Left hindlimb (tissue), 1 donor: Measurements from ENCODE around the gene SMG6.
"Not testable (repeated sequence)": the region's sequence is repeated elsewhere in the genome, so short reads cannot be mapped to it uniquely, and the experiment has no call there.

ENCODE experiments used
- DNase-seq: peaks from one replicate; pipeline ENCODE4 v3.0.0-alpha.2; 2018

SMG6 gene

GRCh38 chr17:2022647-2023240, 280.8 kb downstream of the SMG6 start:
- no peak for DNase-seq

DNA sequence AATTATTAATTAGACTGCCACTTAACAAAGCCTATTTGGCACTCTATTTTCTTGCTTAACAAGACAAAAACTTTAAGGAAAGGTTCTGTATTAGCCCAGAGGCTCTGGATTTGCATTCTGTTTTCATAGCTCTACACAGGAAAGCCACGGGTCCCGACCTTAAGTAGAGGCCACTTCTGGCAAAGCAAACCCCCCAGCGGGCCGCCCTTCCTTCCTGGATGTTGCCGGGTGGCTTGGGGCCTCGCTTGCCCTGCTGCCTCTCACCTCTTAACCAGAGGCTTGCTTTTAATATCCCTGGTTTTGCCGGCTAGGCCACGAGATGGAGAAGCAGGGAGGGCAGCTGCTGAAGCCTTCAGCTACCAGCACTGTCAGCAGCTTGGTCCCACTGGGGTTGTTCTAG, 282.9 kb downstream of the SMG6 start:
- no peak for DNase-seq

DNA sequence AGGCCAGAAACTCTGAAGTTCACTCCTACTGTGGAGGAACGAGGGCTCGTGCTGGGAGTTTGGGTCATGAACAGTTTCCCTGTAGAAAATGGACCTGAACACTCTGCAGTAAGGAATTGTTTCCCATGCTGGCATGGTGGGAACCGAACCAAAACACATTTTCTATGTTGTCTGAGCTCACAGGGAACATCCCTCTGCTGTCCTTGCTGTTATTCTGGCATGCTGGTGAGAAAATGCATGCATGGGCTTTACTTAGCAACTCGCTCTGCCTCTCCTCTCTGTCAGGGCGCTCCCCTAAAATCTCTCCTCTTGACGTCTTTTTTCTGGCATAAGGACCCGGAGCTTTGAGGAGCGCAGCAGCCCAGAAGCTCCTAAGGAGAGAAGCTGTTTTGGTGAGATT, 283.9 kb downstream of the SMG6 start:
- no peak for DNase-seq

DNA sequence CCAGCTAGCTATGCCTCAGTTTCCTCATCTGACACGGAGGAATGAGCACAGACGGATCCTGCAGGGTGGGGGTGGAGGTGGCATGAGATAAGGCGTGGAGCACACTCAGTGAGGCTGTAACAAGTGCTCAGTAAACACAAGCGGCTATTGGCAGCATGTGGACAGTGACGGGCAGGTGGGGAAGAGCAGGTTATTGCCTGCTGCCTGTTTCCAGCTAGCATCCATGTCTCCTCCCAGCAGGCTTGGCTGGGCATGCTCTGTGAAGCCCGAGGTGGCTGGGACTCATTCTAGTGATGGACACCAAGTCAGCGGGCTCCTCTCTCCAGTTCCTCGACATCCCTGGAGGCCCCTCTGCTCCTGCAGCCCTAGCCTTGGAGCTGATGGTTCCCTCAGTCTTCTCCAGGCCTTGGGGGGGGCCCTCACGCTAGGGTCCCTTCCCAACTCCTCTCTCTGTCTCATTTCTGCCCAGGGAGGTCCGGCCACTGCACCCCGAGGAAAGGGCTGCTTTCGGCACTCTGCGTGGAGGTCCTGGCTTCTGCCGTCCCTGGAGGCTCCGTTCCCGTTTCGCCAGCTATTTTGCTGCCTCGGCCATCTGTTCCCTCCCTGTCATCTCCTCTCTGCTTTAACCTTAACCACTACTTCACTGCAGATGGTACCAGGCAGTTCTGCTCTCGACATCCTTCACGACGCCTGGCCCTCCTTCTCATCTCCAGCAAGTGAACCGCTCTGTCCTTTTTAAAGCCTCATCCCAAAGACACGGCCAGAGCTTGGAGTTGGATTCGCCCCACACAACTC, 284.7 kb downstream of the SMG6 start:
- DNase-seq = no peak

- no peak for DNase-seq
Measured at GRCh38 chr17:2017274-2017941, 286.2 kb downstream of the SMG6 start.

GRCh38 chr17:2016494-2016893, 287.1 kb downstream of the SMG6 start:
- DNase-seq = no peak

DNA sequence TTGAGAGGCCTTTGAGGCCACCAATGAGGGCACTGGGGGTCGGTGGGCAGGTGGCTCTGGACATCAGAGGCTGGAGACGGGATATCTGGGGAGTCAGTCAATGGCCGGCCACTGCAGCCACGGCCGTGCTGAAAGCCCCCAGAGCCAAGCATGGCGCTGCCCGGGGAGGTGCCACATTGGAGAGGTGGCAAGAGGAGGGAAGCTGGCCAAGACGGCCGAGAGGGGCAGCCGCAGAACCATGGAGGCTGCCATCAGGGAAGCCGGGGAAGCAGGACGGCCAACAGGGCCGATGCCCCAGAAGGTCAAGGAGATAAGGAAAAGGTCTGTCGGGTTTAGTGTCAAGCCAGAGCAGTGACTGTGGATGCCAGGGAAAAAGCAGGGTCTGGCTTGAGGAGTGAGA, 288.3 kb downstream of the SMG6 start:
- no peak for DNase-seq

GRCh38 chr17:2013994-2014317, 289.6 kb downstream of the SMG6 start:
- peak; percentile 20 for DNase-seq

DNA sequence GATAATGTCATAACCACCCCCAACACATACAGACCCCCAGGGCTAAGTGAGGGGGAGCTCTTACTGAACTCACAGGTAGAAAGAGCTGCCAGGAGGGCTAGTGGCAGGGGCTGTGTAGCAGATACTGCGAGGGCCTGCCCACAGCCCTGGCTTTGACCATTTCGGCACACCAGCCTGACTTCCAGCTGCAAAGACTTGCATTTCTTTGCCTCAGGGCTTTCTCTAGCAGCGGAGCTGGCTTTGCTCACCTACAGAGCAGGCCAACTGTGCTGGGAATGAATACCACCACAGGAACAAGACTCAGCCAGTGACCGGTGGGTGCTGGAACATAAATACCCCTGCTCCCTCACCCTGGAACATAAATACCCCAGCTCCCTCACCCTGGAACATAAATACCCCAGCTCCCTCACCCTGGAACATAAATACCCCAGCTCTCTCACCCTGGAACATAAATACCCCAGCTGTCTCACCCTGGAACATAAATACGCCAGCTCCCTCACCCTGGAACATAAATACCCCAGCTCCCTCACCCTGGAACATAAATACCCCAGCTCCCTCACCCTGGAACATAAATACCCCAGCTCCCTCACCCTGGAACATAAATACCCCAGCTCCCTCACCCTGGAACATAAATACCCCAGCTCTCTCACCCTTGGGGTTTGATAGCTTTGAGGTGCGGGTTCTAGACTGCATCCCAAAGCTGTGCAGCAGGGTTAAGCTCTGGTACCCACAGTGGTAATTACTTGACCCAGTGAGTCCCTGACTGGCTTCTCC, 290.2 kb downstream of the SMG6 start:
- not testable (repeated sequence) for DNase-seq

- DNase-seq = no peak
Measured at GRCh38 chr17:2012499-2012898, 291.1 kb downstream of the SMG6 start.

DNA sequence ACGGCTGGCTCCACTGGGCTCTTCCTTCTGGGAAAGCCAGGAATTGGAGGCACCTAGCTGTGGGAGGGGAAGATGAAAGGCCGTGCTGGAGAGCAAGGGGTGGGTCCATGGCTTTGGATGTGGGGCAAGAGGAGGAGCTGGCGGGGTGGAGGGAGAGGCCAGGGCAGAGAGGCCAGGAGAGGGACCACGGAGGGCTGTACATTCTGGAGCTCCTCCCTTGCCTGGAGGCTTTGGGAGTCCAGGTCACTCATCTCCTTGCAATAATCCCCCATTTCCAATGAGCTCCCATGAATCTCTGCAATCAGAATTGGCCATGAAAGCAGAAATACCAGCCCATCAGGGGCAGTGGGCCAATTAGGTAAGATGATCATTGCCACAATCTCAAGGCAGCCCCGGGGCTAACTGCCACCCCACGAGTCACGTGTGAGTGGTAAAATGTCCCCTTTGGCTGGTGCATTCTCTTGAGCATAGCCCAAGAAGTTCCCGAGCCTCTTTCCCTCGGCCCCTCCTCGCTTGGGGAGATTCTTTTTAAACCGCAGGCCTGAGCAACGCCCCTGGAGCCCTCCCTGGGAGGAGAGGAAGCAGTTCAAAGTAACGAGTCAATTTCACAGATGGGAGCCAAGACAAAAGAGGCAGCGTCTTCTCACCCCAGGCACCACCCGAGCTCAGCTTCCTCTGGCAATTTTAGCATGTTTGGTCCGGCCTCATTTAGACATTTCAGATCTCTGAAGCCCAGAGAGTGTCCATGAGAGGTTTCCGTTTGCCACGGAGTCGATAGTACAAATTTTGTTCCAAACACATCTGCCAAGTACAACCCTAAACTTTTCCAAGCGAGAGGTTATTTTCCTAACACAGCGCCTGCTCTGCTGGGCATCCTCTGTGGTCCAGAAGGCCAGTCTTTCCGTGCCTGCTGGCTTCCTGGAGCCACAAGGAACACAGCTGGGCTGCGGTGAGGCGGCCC, 291.9 kb downstream of the SMG6 start:
- DNase-seq = peak; percentile 74
